ENCODE measurements around the gene SLC66A2.

SLC66A2 gene

DNA sequence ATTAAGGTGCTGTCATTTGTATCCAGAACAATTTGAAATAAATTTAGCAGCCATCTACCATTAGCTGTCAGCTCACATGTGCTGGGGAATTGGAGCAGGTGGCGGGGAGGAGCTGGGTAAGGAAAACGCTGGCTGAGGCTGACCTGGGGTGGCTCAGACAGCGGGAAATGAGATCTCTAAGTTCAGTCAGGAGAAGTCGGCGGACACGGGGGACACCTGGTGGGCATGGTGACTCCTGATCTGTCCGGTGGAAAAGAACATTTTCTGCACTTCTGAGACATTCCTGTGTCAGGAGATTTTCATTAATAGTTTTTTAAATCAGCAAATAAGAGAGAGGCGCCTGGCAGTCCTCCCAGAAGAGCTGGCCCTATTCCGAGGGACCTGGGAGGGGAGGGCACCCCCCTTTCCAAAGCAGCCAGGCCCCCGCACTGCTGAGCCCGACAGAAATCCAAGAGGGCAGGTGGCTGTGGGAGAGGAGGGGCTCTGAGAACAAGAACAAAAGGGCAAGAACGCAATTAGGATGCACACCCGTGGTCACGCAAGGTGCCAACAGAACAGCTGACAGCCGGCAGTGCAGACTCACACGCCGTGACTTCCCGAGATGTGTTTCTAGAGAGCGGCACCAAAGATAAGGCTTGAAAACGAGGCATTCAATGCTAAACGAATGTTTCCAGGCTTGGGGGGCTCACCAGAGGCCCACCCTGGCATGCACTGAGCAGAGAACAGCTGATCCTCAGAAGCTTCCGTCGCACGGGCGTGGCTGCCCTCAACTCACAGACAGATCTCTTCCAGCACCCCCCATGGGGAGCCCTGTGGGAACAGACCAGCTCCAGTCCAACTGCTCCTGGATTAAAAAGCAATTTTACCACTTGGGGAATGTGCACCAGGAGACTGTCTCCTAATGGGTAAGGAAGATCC is 26.4 kb downstream of the SLC66A2 start:
- no peak overlapping the region for H3K4me3 ChIP-seq (ENCODE audit: low read length)
- peak; percentile 39 for DNase-seq (ENCODE audit: low read depth)
- TF ChIP-seq, protein P1, sequence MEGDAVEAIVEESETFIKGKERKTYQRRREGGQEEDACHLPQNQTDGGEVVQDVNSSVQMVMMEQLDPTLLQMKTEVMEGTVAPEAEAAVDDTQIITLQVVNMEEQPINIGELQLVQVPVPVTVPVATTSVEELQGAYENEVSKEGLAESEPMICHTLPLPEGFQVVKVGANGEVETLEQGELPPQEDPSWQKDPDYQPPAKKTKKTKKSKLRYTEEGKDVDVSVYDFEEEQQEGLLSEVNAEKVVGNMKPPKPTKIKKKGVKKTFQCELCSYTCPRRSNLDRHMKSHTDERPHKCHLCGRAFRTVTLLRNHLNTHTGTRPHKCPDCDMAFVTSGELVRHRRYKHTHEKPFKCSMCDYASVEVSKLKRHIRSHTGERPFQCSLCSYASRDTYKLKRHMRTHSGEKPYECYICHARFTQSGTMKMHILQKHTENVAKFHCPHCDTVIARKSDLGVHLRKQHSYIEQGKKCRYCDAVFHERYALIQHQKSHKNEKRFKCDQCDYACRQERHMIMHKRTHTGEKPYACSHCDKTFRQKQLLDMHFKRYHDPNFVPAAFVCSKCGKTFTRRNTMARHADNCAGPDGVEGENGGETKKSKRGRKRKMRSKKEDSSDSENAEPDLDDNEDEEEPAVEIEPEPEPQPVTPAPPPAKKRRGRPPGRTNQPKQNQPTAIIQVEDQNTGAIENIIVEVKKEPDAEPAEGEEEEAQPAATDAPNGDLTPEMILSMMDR (conservative IDR thresholded peaks at IDR 0.05; ENCODE audit: low read depth, low read length): peak; percentile 45

DNA sequence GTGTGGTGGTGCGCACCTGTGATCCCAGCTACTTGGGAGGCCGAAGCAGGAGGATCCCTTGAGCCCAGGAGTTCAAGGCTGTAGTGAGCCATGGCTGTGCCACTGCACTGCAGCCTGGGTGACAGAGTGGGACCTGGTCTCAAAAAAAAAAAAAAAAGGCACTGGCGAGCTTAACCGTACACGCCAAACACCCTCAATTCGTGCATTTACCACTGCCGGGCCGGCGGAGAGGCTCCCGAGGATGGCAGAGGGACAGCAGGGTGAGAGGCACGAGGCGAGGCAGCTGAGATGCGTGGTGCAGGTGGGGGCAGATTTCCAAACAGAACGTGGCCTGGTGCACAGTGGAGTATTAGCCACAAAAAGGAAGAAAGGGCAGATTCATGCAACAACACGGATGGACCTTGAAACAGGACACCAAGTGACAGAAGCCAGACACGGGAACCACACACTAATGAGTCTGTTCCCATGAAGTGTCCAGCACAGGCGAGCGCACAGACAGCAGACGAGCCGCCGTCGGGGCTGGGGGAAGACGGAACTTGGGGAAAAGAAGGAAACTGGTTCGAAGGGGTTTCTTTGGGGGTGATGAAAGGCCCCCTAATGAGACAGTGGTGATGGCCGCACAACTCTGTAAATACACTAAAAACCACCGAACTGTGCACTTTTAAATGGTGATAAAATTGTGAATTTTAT is 27.4 kb downstream of the SLC66A2 start:
- DNase-seq (ENCODE audit: low read depth): no peak
- H3K4me3 ChIP-seq (ENCODE audit: low read length): no peak overlapping the region
- TF ChIP-seq, protein P1 (conservative IDR thresholded peaks at IDR 0.05; ENCODE audit: low read depth, low read length): no peak

DNA sequence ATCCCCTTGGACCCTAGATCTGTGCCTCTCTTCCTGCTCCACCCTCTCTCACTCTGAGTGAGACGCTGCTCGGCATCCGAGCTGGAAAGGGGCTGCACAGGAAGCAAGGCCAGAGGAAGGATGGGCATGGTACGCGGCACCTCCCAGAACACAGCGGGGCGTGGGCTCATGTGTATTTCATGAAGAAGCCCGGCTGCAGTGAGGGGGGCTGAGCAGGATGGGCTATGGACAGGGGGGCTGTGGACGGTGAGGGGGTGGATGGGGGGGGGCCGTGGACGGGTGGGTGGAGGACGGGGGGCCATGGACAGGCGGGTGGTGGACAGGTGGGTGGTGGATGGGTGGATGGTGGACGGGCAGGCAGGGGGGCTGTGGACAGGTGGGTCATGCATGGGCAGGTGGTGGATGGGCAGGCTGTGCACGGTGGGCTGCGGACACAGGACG is 28.5 kb downstream of the SLC66A2 start:
- TF ChIP-seq, protein P1 (conservative IDR thresholded peaks at IDR 0.05; ENCODE audit: low read depth, low read length): no peak
- no peak overlapping the region for H3K4me3 ChIP-seq (ENCODE audit: low read length)
- DNase-seq (ENCODE audit: low read depth): no peak

DNA sequence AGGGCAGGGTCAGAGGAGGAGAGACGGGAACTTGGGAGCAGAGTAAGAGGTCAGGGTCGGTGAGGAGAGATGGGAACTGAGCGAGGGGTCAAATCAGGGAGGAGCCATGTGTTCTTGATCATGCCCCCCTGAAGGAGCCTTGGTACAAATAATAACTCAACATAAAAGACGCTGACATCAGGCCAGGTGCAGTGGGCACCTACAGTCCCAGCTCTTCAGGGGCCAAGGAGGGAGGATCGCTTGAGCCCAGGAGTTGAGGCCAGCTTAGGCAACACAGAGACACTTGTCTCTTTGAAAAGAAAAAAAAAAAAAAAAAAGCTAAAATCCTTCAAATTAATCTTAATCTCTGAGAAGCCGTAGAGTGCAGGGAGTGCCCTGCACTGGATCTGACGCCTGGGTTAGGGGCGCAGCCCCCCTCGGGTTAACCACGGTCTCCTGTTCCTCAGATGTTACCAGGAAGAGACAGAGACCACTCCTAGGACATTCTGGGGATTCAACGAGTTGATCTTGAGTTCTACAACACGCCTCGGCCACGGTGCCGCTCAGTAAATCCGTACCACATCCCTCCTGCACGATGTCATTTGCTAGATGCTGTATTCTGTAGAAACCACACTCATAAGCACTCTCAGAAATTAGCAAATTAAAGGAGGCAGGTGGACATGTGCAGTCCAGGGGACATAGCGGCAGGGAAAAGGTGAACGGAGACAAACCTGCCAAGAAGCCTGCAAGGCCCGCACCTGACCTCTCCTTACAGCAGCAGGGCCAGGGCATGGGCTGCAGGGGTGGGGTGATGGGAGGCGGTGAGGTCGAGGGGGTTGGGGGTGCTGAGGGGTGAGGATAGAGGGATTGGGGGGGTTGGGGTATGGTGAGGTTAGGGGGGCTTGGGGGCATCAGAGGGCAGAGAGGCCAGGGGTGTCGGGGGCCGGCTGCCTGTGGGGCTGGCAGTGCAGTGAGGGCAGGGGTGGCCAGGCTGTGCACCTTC is 29.2 kb downstream of the SLC66A2 start:
- TF ChIP-seq, protein P1 (conservative IDR thresholded peaks at IDR 0.05; ENCODE audit: low read depth, low read length): no peak
- no peak for DNase-seq (ENCODE audit: low read depth)
- no peak overlapping the region for H3K4me3 ChIP-seq (ENCODE audit: low read length)

DNA sequence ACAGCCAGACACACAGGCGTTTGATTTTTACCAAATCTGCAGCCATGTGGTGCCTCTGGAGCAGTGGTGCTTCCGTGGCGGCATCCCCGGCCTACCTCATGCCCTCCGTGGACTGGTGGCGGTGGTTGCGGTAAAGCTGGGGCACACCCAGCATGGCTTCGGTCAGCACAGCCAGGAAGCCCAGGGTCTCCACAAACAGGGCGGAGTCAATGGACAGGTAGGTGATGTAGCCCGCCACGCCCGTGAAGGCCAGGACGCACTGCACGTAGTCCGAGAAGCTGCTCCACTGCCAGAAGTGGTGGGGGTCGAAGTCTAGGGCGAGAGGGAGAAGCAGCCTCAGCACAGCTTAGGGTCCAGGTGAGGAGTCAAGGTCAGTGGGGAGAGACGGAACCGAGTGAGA is 32.4 kb downstream of the SLC66A2 start:
- DNase-seq (ENCODE audit: low read depth): no peak
- H3K4me3 ChIP-seq (ENCODE audit: low read length): no peak overlapping the region
- TF ChIP-seq, protein P1 (conservative IDR thresholded peaks at IDR 0.05; ENCODE audit: low read depth, low read length): no peak

- TF ChIP-seq, protein P1 (conservative IDR thresholded peaks at IDR 0.05; ENCODE audit: low read depth, low read length): no peak
- H3K4me3 ChIP-seq (ENCODE audit: low read length): no peak overlapping the region
- DNase-seq (ENCODE audit: low read depth): no peak
Measured at GRCh38 chr18:79918615-79919011, 32.8 kb downstream of the SLC66A2 start.

All from retinal pigment epithelial cell (primary cell).